Endometrial microvascular endothelial cells (primary cell): ENCODE data around the gene TBC1D10B. TPM values are rescaled to one million over a fixed set of nuclear protein-coding genes. Genes with fewer than 3 reads are reported as not detected.

Source experiments
- in situ Hi-C: cut with HindIII; loops from 2 replicates; pipeline ENCODE4 v1.10.0; 2017; ENCODE audit warnings: low sequenced_read_pairs, low pct_unique_long_range_greater_than_20kb; ENCODE audit errors: inconsistent ontology term
- total RNA-seq: library from RNA; depleted of rRNA; stranded (reverse); fragments of >200 nt; gene quantifications from one replicate; pipeline ENCODE4 v1.2.3, GENCODE V29; 2015; ENCODE audit errors: inconsistent ontology term

The TBC1D10B gene
- total RNA-seq, 1 donor from 2014 or later = 69.5 TPM

DNA sequence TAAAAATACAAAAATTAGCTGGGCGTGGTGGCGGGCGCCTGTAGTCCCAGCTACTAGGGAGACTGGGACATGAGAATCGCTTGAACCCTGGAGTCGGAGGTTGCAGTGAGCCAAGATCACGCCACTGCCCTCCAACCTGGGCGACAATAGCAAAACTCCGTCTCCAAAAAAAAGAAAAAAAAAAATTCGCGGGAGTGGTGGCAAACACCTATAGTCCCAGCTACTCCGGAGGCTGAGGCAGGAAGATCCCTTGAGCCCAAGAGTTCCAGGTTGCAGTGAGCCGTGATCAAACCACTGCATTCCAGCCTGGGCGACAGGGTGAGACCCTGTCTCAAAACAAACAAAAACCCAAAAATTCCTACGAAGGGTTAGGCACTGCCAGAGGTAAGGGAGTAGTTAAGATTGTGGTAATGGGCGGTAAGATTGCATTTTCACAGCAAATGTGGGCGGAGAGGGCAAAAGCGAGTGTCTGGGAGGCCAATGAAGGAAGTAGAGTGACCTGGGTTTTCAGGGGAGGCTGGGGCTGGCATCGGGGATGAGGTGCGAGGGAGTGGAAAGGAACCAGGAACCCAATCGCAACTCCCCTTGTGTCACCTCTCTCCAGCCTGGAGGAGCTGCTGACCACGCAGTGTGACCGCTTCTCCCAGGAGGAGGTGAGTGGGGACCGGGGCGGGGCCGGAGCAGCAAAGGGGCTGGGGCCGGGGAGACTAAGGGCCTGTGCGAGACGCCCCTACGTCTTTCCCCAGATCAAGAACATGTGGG lies 6.9 kb upstream of the TBC1D10B start:
- in situ Hi-C loops = no loop called here

DNA sequence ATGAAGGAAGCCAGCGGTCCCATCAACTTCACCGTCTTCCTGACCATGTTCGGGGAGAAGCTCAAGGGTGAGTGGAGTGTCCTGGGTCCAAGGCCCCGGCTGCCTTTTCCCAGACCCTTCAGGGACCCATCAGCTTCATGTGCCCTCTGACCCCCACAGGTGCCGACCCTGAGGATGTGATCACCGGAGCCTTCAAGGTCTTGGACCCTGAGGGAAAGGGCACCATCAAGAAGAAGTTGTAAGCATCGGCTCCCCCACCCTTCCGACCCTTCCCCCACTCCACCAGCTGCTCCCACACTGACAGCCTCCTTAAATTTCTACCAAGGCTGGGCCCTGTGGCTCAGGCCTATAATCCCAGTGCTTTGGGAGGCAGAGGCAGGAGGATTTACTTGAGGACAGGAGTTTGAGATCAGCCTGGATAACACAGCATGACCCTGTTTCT lies 6.2 kb upstream of the TBC1D10B start:
- in situ Hi-C loops = no loop called here

DNA sequence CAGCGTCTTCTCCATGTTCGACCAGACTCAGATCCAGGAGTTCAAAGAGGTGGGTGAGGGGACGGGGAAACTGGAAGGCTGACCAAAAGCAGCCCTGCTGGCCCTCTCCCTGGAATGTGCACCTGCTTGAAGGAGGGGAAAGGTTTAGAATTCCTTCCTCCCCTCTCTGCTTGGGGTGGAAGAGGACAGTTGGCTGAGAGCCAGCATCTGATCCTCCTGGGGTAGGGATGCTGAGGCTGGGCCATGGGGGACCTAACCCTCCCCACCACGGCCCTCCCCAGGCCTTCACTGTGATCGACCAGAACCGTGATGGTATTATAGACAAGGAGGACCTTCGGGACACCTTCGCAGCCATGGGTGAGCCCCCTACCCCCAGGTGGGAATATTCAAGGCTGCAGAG lies 5.6 kb upstream of the TBC1D10B start:
- in situ Hi-C loops = no loop called here

DNA sequence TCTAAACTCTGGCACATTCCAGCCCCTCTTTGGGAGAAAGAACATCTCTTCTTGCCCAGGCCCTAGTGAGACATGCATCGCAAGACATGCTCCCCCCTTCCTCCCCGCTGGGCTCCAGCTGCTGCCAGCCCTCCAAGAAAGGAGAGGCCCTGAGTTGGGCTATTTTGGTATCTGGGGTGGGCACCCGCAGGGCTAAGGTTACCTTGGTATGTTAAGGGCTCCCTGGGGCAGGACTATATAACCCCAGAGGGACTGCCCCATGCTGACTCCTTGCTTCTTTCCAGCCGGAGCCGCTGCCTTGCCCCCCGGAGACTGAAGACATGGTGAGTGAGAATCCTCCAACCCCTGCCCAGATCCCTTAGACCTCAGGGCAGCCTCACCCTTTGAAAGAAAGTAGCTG lies 4.2 kb upstream of the TBC1D10B start, which contains the start of gene MYL11:
Gene MYL11 (plus strand): TSS at position 265 of the 400 bp plus-strand sequence. CDS start 56 bp downstream, at position 321.
- in situ Hi-C loops = no loop called here

DNA sequence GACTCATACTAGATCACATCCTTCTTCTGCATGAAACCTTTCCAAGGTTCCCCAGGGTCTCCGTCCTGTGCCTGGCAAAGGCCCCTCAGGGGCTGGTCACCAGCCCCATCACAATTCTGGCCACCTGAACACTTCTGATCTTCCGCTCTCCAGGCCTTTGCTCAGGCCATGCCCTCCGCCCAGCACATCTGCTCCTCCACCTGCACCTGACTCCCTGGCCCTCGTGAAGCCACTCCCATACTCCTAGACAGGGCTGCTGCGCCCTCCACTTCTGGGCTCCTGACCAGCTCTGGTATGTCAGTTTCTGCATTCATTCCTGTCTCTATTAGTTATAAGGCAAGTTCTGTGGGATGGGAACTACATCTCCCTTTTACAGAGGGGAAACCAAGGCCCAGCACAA lies 2.4 kb upstream of the TBC1D10B start:
- in situ Hi-C loops = no loop called here

- in situ Hi-C loops = no loop called here
Observed at GRCh38 chr16:30372038-30372712, 1.9 kb upstream of the TBC1D10B start.

DNA sequence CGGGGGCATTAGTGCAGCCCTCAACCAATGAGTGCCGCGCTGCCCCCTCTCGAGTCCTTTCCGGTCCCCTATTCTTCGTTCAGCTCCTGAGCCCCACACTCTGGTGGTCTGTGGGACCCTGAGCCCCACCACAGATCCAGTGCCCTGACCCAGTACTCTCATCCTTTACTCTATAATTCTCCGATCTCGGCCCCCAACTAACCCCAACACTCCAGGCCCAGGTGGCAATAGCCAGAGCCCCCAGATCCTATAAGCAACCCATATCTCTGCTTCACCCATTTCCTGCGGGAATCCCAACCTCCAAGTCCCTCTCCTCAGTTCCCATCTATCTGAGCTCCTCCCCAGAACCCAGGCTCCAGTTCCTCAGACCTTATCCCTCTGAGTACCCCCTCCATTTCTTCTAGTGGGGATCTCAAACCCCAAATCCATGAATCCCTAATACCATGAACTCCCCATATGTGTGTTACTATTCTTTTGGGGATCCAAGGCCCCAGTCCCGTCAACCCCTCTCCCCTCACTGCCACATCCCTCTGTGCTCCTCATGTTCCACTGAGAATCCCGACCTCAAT lies 1.0 kb upstream of the TBC1D10B start:
- in situ Hi-C loops = no loop called here

DNA sequence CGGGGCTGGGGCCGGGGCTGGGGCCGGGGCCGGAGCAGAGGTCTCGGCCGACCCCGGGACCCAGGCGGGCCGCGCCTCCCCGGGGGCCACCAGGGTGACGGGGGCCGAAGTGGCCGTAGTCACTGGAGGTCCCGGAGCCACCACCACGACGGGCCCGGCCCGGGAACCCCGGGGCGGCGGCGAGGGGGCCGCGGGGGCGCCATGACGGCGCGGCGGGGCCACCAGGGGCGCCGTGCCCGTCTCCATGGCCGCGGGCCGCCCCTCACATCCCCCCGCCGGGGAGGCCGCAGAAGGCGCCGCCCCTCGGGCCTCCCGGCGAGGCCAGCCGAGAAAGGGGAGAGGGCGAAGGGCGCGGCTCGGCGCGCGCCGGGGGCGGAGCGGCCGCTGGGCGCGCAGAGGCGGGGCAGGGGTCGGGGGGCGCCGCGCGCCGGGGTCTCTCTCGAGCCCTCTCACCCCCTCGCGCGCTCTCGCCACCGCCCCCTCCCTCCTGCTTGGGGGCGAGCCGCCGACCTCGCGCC lies 297 bp downstream of the TBC1D10B start:
- in situ Hi-C loops = no loop called here

DNA sequence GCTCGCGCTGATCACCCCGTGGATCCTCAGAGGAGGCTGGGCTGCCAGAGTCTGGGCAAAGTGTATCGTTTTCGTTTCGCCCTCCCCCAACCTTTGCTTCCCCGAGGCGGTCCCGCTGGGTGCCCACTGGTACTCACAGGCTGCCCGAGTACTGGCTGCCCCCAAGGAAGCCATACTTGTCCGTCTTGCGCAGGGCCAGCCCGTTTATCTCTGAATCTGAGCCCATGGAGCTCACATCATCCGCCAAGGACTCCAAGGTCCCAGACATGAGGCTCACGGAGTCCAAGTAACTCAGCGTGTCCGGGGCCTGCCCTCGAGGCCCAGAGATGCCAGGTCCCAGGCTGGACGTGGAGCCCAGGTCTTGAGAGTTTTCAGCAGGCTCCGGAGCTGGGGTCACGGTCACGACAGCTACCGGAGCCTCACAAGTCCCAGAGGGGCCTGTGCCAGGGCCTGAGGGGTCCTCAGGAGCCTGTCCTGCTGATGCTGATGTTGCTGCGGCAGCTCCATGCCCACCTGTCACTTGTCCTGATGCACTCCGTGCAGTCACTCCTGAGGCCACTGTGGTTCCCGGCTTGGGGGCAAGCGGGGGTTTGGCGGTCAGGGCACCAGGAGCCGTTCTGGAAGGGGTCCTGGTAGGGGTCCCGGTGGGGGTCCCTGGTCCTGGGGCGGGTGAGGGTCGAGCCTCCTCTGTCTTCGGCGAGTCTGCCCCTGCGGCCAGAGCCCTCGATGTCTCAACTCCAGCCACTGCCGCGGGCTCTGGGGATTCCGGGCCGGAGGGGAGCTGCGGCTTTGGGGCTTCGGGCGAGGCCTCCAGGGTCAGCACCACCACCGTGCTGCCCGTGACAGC lies 980 bp downstream of the TBC1D10B start:
- in situ Hi-C loops = no loop called here

GRCh38 chr16:30368792-30369090 lies 1.6 kb downstream of the TBC1D10B start:
- in situ Hi-C loops = no loop called here

GRCh38 chr16:30368122-30368791 lies 2.0 kb downstream of the TBC1D10B start:
- in situ Hi-C loops = no loop called here

GRCh38 chr16:30367349-30368009 lies 2.8 kb downstream of the TBC1D10B start:
- in situ Hi-C loops = no loop called here

DNA sequence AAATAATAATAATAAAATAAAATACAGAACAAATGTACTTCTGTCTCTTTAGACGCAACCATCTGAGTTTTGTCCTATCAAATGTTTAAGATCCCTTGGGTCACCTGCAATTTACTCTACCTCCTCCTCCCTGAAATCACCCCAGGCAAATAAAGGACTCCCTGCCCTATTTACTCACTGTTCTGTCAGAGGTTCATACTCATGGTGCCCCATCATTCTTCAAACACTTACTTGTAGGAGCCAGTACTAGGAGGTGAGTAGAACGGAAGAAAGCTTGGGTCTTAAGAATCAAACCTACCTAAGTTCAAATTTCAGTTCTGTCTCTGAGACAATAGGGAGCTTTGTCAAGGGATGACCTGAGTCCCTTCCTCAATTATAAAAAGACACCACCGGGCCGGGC lies 3.8 kb downstream of the TBC1D10B start:
- in situ Hi-C loops = no loop called here

GRCh38 chr16:30365200-30365599 lies 5.1 kb downstream of the TBC1D10B start:
- in situ Hi-C loops = no loop called here

- in situ Hi-C loops = no loop called here
Observed at GRCh38 chr16:30361180-30361579, 9.1 kb downstream of the TBC1D10B start.

- in situ Hi-C loops = no loop called here
Observed at GRCh38 chr16:30359871-30360170, 10.5 kb downstream of the TBC1D10B start.

- in situ Hi-C loops = no loop called here
Observed at GRCh38 chr16:30358990-30359870, 11.1 kb downstream of the TBC1D10B start.
